H9 (cell line): ENCODE data around the gene STK24. TPM values are rescaled to one million over a fixed set of nuclear protein-coding genes. Genes with fewer than 3 reads are reported as not detected.

Source experiments
- DNase-seq: peaks from one replicate; pipeline ENCODE4 v3.0.0-alpha.2; 2017
- H2AFZ ChIP-seq: one replicate; pipeline ENCODE4 v1.6.1; 2013; ENCODE audit warnings: mild to moderate bottlenecking, low read length, control low read depth, moderate library complexity
- H2AK5ac ChIP-seq: 2 replicates; pipeline ENCODE4 v1.6.1; 2013; ENCODE audit warnings: low read length, control low read depth, mixed read lengths; ENCODE audit not compliant: insufficient read length
- H2BK120ac ChIP-seq: one replicate; pipeline ENCODE4 v1.6.1; 2013; ENCODE audit warnings: low read depth, mild to moderate bottlenecking, low read length, control low read depth, inconsistent platforms; ENCODE audit not compliant: poor library complexity, severe bottlenecking
- H2BK12ac ChIP-seq: 2 replicates; pipeline ENCODE4 v1.6.1; 2013; ENCODE audit warnings: low read length, control low read depth, mixed read lengths, low read depth; ENCODE audit not compliant: insufficient read length
- H2BK15ac ChIP-seq: 2 replicates; pipeline ENCODE4 v1.6.1; 2013; ENCODE audit warnings: low read depth, low read length, control low read depth
- H2BK20ac ChIP-seq: one replicate; pipeline ENCODE4 v1.6.1; 2013; ENCODE audit warnings: low read depth, mild to moderate bottlenecking, low read length, control low read depth, inconsistent platforms; ENCODE audit not compliant: poor library complexity, severe bottlenecking
- H2BK5ac ChIP-seq: 2 replicates; pipeline ENCODE4 v1.6.1; 2013; ENCODE audit warnings: low read length, control low read depth, mixed read lengths; ENCODE audit not compliant: insufficient read length
- H3K14ac ChIP-seq: 2 replicates; pipeline ENCODE4 v1.6.1; 2013; ENCODE audit warnings: low read length, control low read depth; ENCODE audit not compliant: insufficient read depth
- H3K18ac ChIP-seq: 2 replicates; pipeline ENCODE4 v1.6.1; 2013; ENCODE audit warnings: low read depth, mild to moderate bottlenecking, mixed read lengths, low read length, control low read depth; ENCODE audit not compliant: insufficient read length
- H3K23ac ChIP-seq: 2 replicates; pipeline ENCODE4 v1.6.1; 2013; ENCODE audit warnings: low read length, control low read depth, mixed read lengths, low read depth; ENCODE audit not compliant: insufficient read length
- H3K23me2 ChIP-seq: 2 replicates; pipeline ENCODE4 v1.6.1; 2013; ENCODE audit warnings: low read depth, mild to moderate bottlenecking, mixed read lengths, low read length, control low read depth; ENCODE audit not compliant: insufficient read length, poor library complexity, severe bottlenecking
- H3K27ac ChIP-seq: 2 replicates; pipeline ENCODE4 v1.5.1; 2013; ENCODE audit warnings: low read length, control low read depth, mixed read lengths, low read depth; ENCODE audit not compliant: insufficient read length
- H3K27me3 ChIP-seq: 2 replicates; pipeline ENCODE4 v1.6.1; 2013; ENCODE audit warnings: low read length, control low read depth, inconsistent platforms; ENCODE audit not compliant: insufficient read depth
- H3K4ac ChIP-seq: 2 replicates; pipeline ENCODE4 v1.6.1; 2013; ENCODE audit warnings: low read depth, mild to moderate bottlenecking, control low read depth, inconsistent platforms, low read length, moderate library complexity
- H3K4me1 ChIP-seq: 2 replicates; pipeline ENCODE4 v1.6.1; 2013; ENCODE audit warnings: low read length, control low read depth, inconsistent platforms; ENCODE audit not compliant: insufficient read depth
- H3K4me2 ChIP-seq: 2 replicates; pipeline ENCODE4 v1.6.1; 2013; ENCODE audit warnings: low read length, control low read depth, mixed read lengths; ENCODE audit not compliant: insufficient read length, insufficient read depth
- H3K56ac ChIP-seq: 2 replicates; pipeline ENCODE4 v1.6.1; 2013; ENCODE audit warnings: low read depth, mild to moderate bottlenecking, mixed read lengths, low read length, control low read depth; ENCODE audit not compliant: insufficient read length
- H3K79me1 ChIP-seq: 2 replicates; pipeline ENCODE4 v1.6.1; 2013; ENCODE audit warnings: low read depth, mild to moderate bottlenecking, moderate library complexity, low read length, control low read depth, inconsistent platforms; ENCODE audit not compliant: insufficient read depth, poor library complexity, severe bottlenecking
- H3K79me2 ChIP-seq: 2 replicates; pipeline ENCODE4 v1.6.1; 2013; ENCODE audit warnings: low read length, control low read depth, inconsistent platforms; ENCODE audit not compliant: insufficient read depth
- H3K9ac ChIP-seq: 2 replicates; pipeline ENCODE4 v1.6.1; 2013; ENCODE audit warnings: low read length, control low read depth, mixed read lengths; ENCODE audit not compliant: insufficient read length; ENCODE audit errors: extremely low read depth
- H3K9me3 ChIP-seq: one replicate; pipeline ENCODE4 v1.6.1; 2013; ENCODE audit warnings: low read depth, low read length, inconsistent platforms; ENCODE audit not compliant: control insufficient read depth
- H3T11ph ChIP-seq: one replicate; pipeline ENCODE4 v1.6.1; 2013; ENCODE audit warnings: mild to moderate bottlenecking, low read length, control low read depth, inconsistent platforms
- H4K20me1 ChIP-seq: one replicate; pipeline ENCODE4 v1.6.1; 2013; ENCODE audit not compliant: control insufficient read depth, insufficient read length, insufficient read depth
- H4K5ac ChIP-seq: 2 replicates; pipeline ENCODE4 v1.6.1; 2013; ENCODE audit warnings: low read depth, mild to moderate bottlenecking, mixed read lengths, low read length, control low read depth; ENCODE audit not compliant: insufficient read length
- H4K8ac ChIP-seq: replicated peaks from 2 replicates; pipeline ENCODE4 v1.6.1; 2013; ENCODE audit warnings: low read length, control low read depth, mixed read lengths, low read depth; ENCODE audit not compliant: insufficient read length
- H4K91ac ChIP-seq: 2 replicates; pipeline ENCODE4 v1.6.1; 2013; ENCODE audit warnings: low read depth, mild to moderate bottlenecking, moderate library complexity, mixed read lengths, low read length, control low read depth; ENCODE audit not compliant: insufficient read length
- H3K27ac Mint-ChIP-seq, 3 experiments: 2 replicates in 2 of 3; 3 replicates in 1 of 3; pipeline ENCODE4 v1.8.0; 2020 to 2021; ENCODE audit warnings: mixed read lengths in 3 of 3, mild to moderate bottlenecking in 1 of 3, moderate library complexity in 1 of 3
- H3K27me3 Mint-ChIP-seq: 2 replicates; pipeline ENCODE4 v1.8.0; 2021; ENCODE audit warnings: low read depth, mild to moderate bottlenecking, moderate library complexity, mixed read lengths
- H3K36me3 Mint-ChIP-seq, 3 experiments: 2 replicates in 2 of 3; 3 replicates in 1 of 3; pipeline ENCODE4 v1.8.0; 2020 to 2021; ENCODE audit warnings: low read depth in 3 of 3, mixed read lengths in 3 of 3; ENCODE audit not compliant: insufficient read depth in 1 of 3
- H3K4me1 Mint-ChIP-seq, 2 experiments: 2 replicates each; pipeline ENCODE4 v1.8.0; 2020; ENCODE audit warnings: mixed read lengths in 2 of 2
- H3K4me3 Mint-ChIP-seq, 2 experiments: 2 replicates in 1 of 2; 3 replicates in 1 of 2; pipeline ENCODE4 v1.8.0; 2020 to 2021; ENCODE audit warnings: mild to moderate bottlenecking in 2 of 2, mixed read lengths in 2 of 2, moderate library complexity in 1 of 2
- H3K9me3 Mint-ChIP-seq, 2 experiments: 2 replicates in 1 of 2; 3 replicates in 1 of 2; pipeline ENCODE4 v1.8.0; 2020; ENCODE audit warnings: mild to moderate bottlenecking in 2 of 2, mixed read lengths in 2 of 2, moderate library complexity in 1 of 2
- WGBS: extraction: QIAGEN DNeasy Blood & Tissue Kit; methylation state at CpG from one replicate; pipeline ENCODE4 v1.1.7; 2013; ENCODE audit warnings: missing lambda C conversion rate, low lambda C conversion rate, mixed read lengths; ENCODE audit not compliant: insufficient read length; ENCODE audit errors: extremely low coverage; 5-methylcytosine and 5-hydroxymethylcytosine counted together
- total RNA-seq: library from RNA; stranded (reverse); gene quantifications from 2 replicates; pipeline ENCODE4 v1.2.1, GENCODE V29; 2021
- TF ChIP-seq, protein P1 (sequence below): fragments of 200-600 bp; sonication (generic); conservative IDR thresholded peaks from 3 replicates; pipeline ENCODE4 v1.8.0; 2021; ENCODE audit warnings: antibody characterized with exemption, mild to moderate bottlenecking

STK24 gene
- total RNA-seq, 1 experiment from 2014 or later: 134 TPM

GRCh38 chr13:98530217-98530616 is 46.7 kb downstream of the STK24 start:
- no peak overlapping the region for H3K4ac ChIP-seq
- no peaks in the 10 kb centered on the region; a peak in 1 of 5 replicates for H3K9me3 Mint-ChIP-seq
- no peaks in the 10 kb centered on the region for H3K27me3 ChIP-seq
- no peak overlapping the region for H3K23ac ChIP-seq
- H3K4me1 Mint-ChIP-seq: peaks cover 62 to 69% of the 10 kb centered on the region in 2 experiments
- H3T11ph ChIP-seq: no peak overlapping the region
- H4K5ac ChIP-seq: no peak overlapping the region
- H3K14ac ChIP-seq: no peak overlapping the region; the same call in 1 of the 2 replicates
- H3K27ac Mint-ChIP-seq: no peak overlapping the region
- no peak overlapping the region for H4K91ac ChIP-seq
- no peak overlapping the region for H3K27ac ChIP-seq
- no peaks in the 10 kb centered on the region for H3K27me3 Mint-ChIP-seq
- H4K8ac ChIP-seq: no peak overlapping the region
- H3K9me3 ChIP-seq: no peaks in the 10 kb centered on the region
- no peak overlapping the region for H3K9ac ChIP-seq
- H3K18ac ChIP-seq: no peak overlapping the region
- H2BK5ac ChIP-seq: no peak overlapping the region
- no peak overlapping the region for H2BK12ac ChIP-seq
- no peak for DNase-seq
- no peak overlapping the region for H2AK5ac ChIP-seq
- no peak overlapping the region for H3K56ac ChIP-seq
- no peaks in the 10 kb centered on the region for H3K23me2 ChIP-seq
- peaks cover 63% of the 10 kb centered on the region for H3K79me2 ChIP-seq
- no peak overlapping the region for H2BK120ac ChIP-seq
- peaks cover 3% of the 10 kb centered on the region for H4K20me1 ChIP-seq
- peaks cover 14% of the 10 kb centered on the region for H3K79me1 ChIP-seq
- no peak overlapping the region for H3K4me2 ChIP-seq
- no peak overlapping the region for H2AFZ ChIP-seq
- H3K36me3 Mint-ChIP-seq: peaks cover 0 to 1% (median 0%) of the 10 kb centered on the region in 3 experiments; a peak in 2 of 7 replicates
- H2BK15ac ChIP-seq: no peak overlapping the region
- H3K4me1 ChIP-seq: peaks cover 6% of the 10 kb centered on the region; the same call in 1 of the 2 replicates
- no CpG with 5 or more reads among the region's 7 CpGs for WGBS
- no peak overlapping the region for H3K4me3 Mint-ChIP-seq
- H2BK20ac ChIP-seq: no peak overlapping the region
- TF ChIP-seq, protein P1, sequence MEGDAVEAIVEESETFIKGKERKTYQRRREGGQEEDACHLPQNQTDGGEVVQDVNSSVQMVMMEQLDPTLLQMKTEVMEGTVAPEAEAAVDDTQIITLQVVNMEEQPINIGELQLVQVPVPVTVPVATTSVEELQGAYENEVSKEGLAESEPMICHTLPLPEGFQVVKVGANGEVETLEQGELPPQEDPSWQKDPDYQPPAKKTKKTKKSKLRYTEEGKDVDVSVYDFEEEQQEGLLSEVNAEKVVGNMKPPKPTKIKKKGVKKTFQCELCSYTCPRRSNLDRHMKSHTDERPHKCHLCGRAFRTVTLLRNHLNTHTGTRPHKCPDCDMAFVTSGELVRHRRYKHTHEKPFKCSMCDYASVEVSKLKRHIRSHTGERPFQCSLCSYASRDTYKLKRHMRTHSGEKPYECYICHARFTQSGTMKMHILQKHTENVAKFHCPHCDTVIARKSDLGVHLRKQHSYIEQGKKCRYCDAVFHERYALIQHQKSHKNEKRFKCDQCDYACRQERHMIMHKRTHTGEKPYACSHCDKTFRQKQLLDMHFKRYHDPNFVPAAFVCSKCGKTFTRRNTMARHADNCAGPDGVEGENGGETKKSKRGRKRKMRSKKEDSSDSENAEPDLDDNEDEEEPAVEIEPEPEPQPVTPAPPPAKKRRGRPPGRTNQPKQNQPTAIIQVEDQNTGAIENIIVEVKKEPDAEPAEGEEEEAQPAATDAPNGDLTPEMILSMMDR: no peak
